K562 (cell line): ENCODE results near the gene TSEN54. TPM values are rescaled to one million over a fixed set of nuclear protein-coding genes. Genes with fewer than 3 reads are reported as not detected.

Experiments used
- ATAC-seq: fragments of 200-7000 bp; cut with Tn5 transposase; 3 replicates; pipeline ENCODE4 v1.9.1; 2020; ENCODE audit warnings: moderate library complexity
- BruUV-seq: library from RNA; stranded (reverse); fragments of 400-500 nt; replicated peaks from 2 replicates; lab custom pipeline; 2021; lab: Mats Ljungman, UMichigan
- CTCF ChIA-PET: fragments of 300-600 bp; formaldehyde crosslinking; extraction: SDS; loops from one replicate; lab custom pipeline; 2021; ENCODE audit warnings: low intra/inter-chr PET ratio; lab: Yijun Ruan, JAX
- POLR2A ChIA-PET: fragments of 300-600, 350-650 bp; sonication (Branson Sonifier 250); formaldehyde crosslinking; extraction: SDS; loops from one replicate; lab custom pipeline; 2021; ENCODE audit warnings: antibody characterized with exemption, inconsistent platforms; lab: Yijun Ruan, JAX
- DNase-seq, 4 experiments: peaks; one replicate each; pipeline versions ENCODE4 v3.0.0 to v3.0.0-alpha.2; 2011 to 2018; ENCODE audit warnings: low spot score in 3 of 4, mixed read lengths in 3 of 4; ENCODE audit errors: extremely low read depth in 1 of 4
- FAIRE-seq: peaks from 2 replicates; lab custom pipeline; 2011; peaks lifted over from hg19 to GRCh38; lab: Jason Lieb, UNC
- H2AFZ ChIP-seq: 2 replicates; pipeline ENCODE4 v1.6.0; 2011; ENCODE audit warnings: low read depth, low read length, control low read depth, inconsistent platforms
- H3K27ac ChIP-seq: fragments of 200-600 bp; 3 replicates; pipeline ENCODE4 v1.8.0; 2011; ENCODE audit warnings: low read depth, mild to moderate bottlenecking, control low read depth, inconsistent platforms, low read length, moderate library complexity, mixed read lengths; ENCODE audit errors: extremely low read depth
- H3K27me3 ChIP-seq, 2 experiments: fragments of 300-600 bp in 1 of 2; 2 replicates in 1 of 2; 3 replicates in 1 of 2; pipeline versions ENCODE4 v1.6.0 to v1.8.0; 2011; ENCODE audit warnings: inconsistent platforms in 2 of 2, low read length in 2 of 2, mild to moderate bottlenecking in 1 of 2, mixed read lengths in 1 of 2, moderate library complexity in 1 of 2; ENCODE audit not compliant: control insufficient read depth in 2 of 2, insufficient read depth in 2 of 2
- H3K36me3 ChIP-seq: fragments of 300-600 bp; 3 replicates; pipeline ENCODE4 v1.8.0; 2011; ENCODE audit warnings: mild to moderate bottlenecking, low read length, inconsistent platforms; ENCODE audit not compliant: control insufficient read depth, insufficient read depth
- H3K4me1 ChIP-seq, 2 experiments: fragments of 200-600 bp in 1 of 2; replicated peaks in 1 of 2; 2 replicates in 1 of 2; 3 replicates in 1 of 2; pipeline versions ENCODE4 v1.5.1 to v1.8.0; 2011; ENCODE audit warnings: inconsistent platforms in 2 of 2, low read length in 2 of 2, mild to moderate bottlenecking in 1 of 2, mixed read lengths in 1 of 2, moderate library complexity in 1 of 2; ENCODE audit not compliant: control insufficient read depth in 2 of 2, insufficient read depth in 2 of 2
- H3K4me2 ChIP-seq: 2 replicates; pipeline ENCODE4 v1.6.1; 2011; ENCODE audit warnings: low read length, control low read depth, inconsistent platforms, mixed read lengths; ENCODE audit not compliant: insufficient read depth
- H3K4me3 ChIP-seq: fragments of 200-600 bp; sonication (generic), shearing (Covaris generic); 2 replicates; pipeline ENCODE4 v1.5.1; 2016; ENCODE audit warnings: control low read depth, inconsistent platforms
- H3K79me2 ChIP-seq: fragments of 200-600 bp; 3 replicates; pipeline ENCODE4 v1.8.0; 2011; ENCODE audit warnings: low read length, inconsistent platforms; ENCODE audit not compliant: control insufficient read depth, insufficient read depth
- H3K9ac ChIP-seq, 2 experiments: 2 replicates each; pipeline versions ENCODE4 v1.6.0 to v1.6.1; 2011; ENCODE audit warnings: low read depth in 2 of 2, low read length in 2 of 2, control low read depth in 1 of 2, inconsistent platforms in 1 of 2, mild to moderate bottlenecking in 1 of 2, mixed read lengths in 1 of 2; ENCODE audit not compliant: insufficient read depth in 1 of 2
- H3K9me1 ChIP-seq: one replicate; pipeline ENCODE4 v1.6.0; 2011; ENCODE audit warnings: inconsistent platforms, mild to moderate bottlenecking, low read length, moderate library complexity; ENCODE audit not compliant: control insufficient read depth, insufficient read depth
- H3K9me3 ChIP-seq: replicated peaks from 2 replicates; pipeline ENCODE4 v1.5.1; 2011; ENCODE audit warnings: low read depth, low read length, inconsistent platforms; ENCODE audit not compliant: control insufficient read depth, insufficient read depth
- H4K20me1 ChIP-seq: replicated peaks from 2 replicates; pipeline ENCODE4 v1.6.1; 2011; ENCODE audit warnings: low read length, inconsistent platforms, mixed read lengths; ENCODE audit not compliant: control insufficient read depth, insufficient read depth
- ADNP ChIP-seq: fragments of 200-800 bp; sonication (Bioruptor generic); IDR thresholded peaks from 2 replicates; pipeline ENCODE4 v1.6.1; 2016; ENCODE audit warnings: missing genetic modification characterization, missing compliant biosample characterization
- ARID1B ChIP-seq: fragments of 450-650 bp; IDR thresholded peaks from 2 replicates; pipeline ENCODE4 v1.6.1; 2016; ENCODE audit warnings: antibody characterized with exemption, mild to moderate bottlenecking, inconsistent platforms
- HDAC2 ChIP-seq: fragments of 450-650 bp; IDR thresholded peaks from 2 replicates; pipeline ENCODE4 v1.6.1; 2016; ENCODE audit warnings: mild to moderate bottlenecking
- PML ChIP-seq: IDR thresholded peaks from 2 replicates; pipeline ENCODE4 v1.6.1; 2012; ENCODE audit warnings: low read length, inconsistent platforms
- SPI1 ChIP-seq: IDR thresholded peaks from 2 replicates; pipeline ENCODE4 v1.6.1; 2011; ENCODE audit warnings: low read depth, low read length, control low read depth, borderline replicate concordance
- ZNF23 ChIP-seq: fragments of 250-450 bp; sonication (Bioruptor Pico); IDR thresholded peaks from 2 replicates; pipeline ENCODE4 v1.4.0; 2020; ENCODE audit warnings: mild to moderate bottlenecking
- ZZZ3 ChIP-seq: fragments of 450-650 bp; IDR thresholded peaks from 2 replicates; pipeline ENCODE4 v1.6.1; 2016; ENCODE audit warnings: antibody characterized with exemption, mild to moderate bottlenecking, moderate library complexity
- WGBS: fragments of 100-300 bp; shearing (Covaris generic); methylation state at CpG from one replicate; pipeline ENCODE4 v1.1.6; 2016; ENCODE audit warnings: low coverage, mixed read lengths; ENCODE audit not compliant: insufficient coverage; ENCODE audit errors: missing lambda C conversion rate; 5-methylcytosine and 5-hydroxymethylcytosine counted together
- in situ Hi-C: fragments of 300-500 bp; cut with MboI; formaldehyde crosslinking; loops from 4 replicates; pipeline ENCODE4 v1.15.0; 2018; ENCODE audit warnings: inconsistent platforms, mixed read lengths
- intact Hi-C: fragments of 100-400 bp; cut with micrococcal nuclease; formaldehyde crosslinking; loops from 2 replicates; pipeline ENCODE4 v1.14.2; 2022
- polyA plus RNA-seq, 8 experiments: library from polyadenylated mRNA; depleted of rRNA in 4 of 8; stranded (reverse) in 5 of 8; unstranded in 3 of 8; fragments of >200 nt; fragmentation: Nextera tagmentation in 2 of 8; fragmentation: Illumina TruSeq in 1 of 8; extraction: Ambion mirVana in 2 of 8; extraction: Trizol in 1 of 8; gene quantifications; 2 replicates each; pipeline versions ENCODE4 v1.2.1 to v1.2.3, GENCODE V29; 2011 to 2014; ENCODE audit warnings: inconsistent platforms in 1 of 8, missing spikeins in 1 of 8
- total RNA-seq, 7 experiments: library from RNA; depleted of rRNA in 6 of 7; stranded (reverse); fragments of >200 nt in 6 of 7; fragmentation: Illumina TruSeq in 2 of 7; extraction: Trizol in 2 of 7; gene quantifications; 2 replicates each; pipeline versions ENCODE4 v1.2.1 to v1.2.3, GENCODE V29; 2011 to 2021; ENCODE audit warnings: low replicate concordance in 1 of 7
- TF ChIP-seq, protein P1 (sequence below): fragments of 450-650 bp; formaldehyde crosslinking; IDR thresholded peaks from 2 replicates; pipeline ENCODE4 v1.4.0; 2022; ENCODE audit warnings: mild to moderate bottlenecking, moderate library complexity
- TF ChIP-seq, protein P2 (sequence below): fragments of 200-800 bp; sonication (Bioruptor generic); IDR thresholded peaks from 2 replicates; pipeline ENCODE4 v1.6.1; 2017; ENCODE audit warnings: missing genetic modification characterization, missing compliant biosample characterization
- TF ChIP-seq, protein P3 (sequence below): sonication (generic); formaldehyde crosslinking; IDR thresholded peaks from 2 replicates; pipeline ENCODE4 v1.8.0; 2022; ENCODE audit warnings: mild to moderate bottlenecking, missing genetic modification reagents
- TF ChIP-seq, protein P4 (sequence below): fragments of 150-350 bp; conservative IDR thresholded peaks from 2 replicates; pipeline ENCODE4 v1.6.1; 2014; ENCODE audit warnings: low read length

The TSEN54 gene
- total and polyA plus RNA-seq, 9 of the 15 experiments (the other 6 are each of a cell fraction or from before 2014, with no cell fraction given) = 5.9 to 64.3 (median 48.9) TPM

DNA sequence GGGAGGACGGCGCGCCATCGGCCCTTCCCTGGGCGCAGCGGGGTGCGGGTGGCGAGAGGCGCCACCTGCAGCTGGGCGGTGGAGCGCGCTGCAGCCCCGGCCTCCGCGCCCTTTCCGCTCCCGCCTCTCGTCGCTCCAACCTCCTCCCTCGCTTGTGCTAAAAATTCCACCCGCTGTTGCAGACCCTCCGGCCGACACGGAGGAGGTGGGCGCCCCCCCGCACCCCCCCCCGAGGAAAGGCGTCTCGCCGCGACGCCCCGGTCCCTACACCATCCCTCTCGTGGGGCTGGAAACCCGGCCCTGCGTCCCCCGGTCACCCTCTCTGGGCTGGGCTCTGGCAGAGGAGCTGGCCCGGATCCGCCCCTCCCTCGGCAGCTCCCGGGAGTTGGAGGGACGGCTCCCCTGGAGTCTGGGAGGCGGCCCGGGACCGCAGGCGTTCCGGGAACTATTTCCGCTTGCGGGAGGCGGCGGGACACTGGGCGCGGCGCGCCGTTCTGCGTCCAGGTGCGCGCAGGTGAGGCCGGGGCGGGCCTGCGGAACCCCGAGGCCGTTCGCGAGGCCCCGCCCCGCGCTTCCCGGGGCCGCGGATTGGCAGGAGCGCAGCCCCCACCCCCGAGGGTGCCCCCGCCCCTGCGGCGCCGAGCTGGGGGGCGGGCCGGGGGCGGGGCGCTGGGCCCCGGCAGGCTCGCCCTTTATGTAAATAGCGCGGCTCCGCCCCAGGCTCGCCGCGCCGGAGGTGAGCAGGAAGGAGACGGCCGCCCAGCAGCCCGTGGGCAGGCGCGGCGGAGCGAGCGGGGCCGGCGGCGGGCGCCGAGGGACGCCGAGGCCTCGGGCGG lies 8.9 kb downstream of the TSEN54 start, which contains the start of gene LLGL2:
Gene LLGL2 (plus strand): TSS at position 728 of the 836 bp plus-strand sequence. CDS start 17,730 bp downstream, outside the sequence.
- BruUV-seq = no TSS peak
- 0% methylated on average over 11 of the region's 108 CpGs for whole genome bisulfite sequencing
- H3K79me2 ChIP-seq = peaks cover 8% of the 10 kb centered on the region; the same call in 1 of the 3 replicates
- ChIA-PET POLR2A (interaction anchor here (0.5 to 1.3 kb wide), 7 partner anchors 9 to 294 kb away, joined by 3 to 5 read pairs (median 3); partner anchors contain the start of gene TSEN54), CTCF (interaction anchor here (1.9 to 2.3 kb wide), 2 partner anchors 10 to 99 kb away, joined by 9 read pairs; partner anchors contain the start of genes CASKIN2 and TSEN54)
- H2AFZ ChIP-seq = peak within 1 kb of the TSS; percentile 92
- H3K9me1 ChIP-seq = no peaks in the 10 kb centered on the region
- H3K36me3 ChIP-seq = peaks cover 35% of the 10 kb centered on the region
- no peaks in the 10 kb centered on the region for H3K9me3 ChIP-seq
- H3K9ac ChIP-seq = peak within 1 kb of the TSS; percentile 55 to 97; a peak in 3 of 4 replicates
- intact Hi-C loops (loop anchor here (10.0 kb wide), 1 partner anchor 240 kb away; the partner anchor contains the start of gene SLC25A19), in situ Hi-C loops (no loop called here)
- ATAC-seq (peak; percentile 91), DNase-seq (peak; percentile 93 to 99 (median 96)), FAIRE-seq (peak; percentile 37)
- peak within 1 kb of the TSS; percentile 55 for H3K27ac ChIP-seq
- H3K4me2 ChIP-seq = peak within 1 kb of the TSS; percentile 74
- H3K4me1 ChIP-seq = peaks cover 12 to 35% of the 10 kb centered on the region in 2 experiments
- H3K27me3 ChIP-seq = no peaks in the 10 kb centered on the region
- no peaks in the 10 kb centered on the region; the same call in 1 of the 2 replicates for H4K20me1 ChIP-seq
- H3K4me3 ChIP-seq = peak within 1 kb of the TSS; percentile 94
- TF ChIP-seq ADNP (tag) (no peak), HDAC2 (peak; percentile 83), SPI1 (no peak), ZZZ3 (no peak), PML (no peak), ZNF23 (no peak), ARID1B (peak; percentile 37; the same call in 1 of the 2 replicates)
- TF ChIP-seq, protein P1, sequence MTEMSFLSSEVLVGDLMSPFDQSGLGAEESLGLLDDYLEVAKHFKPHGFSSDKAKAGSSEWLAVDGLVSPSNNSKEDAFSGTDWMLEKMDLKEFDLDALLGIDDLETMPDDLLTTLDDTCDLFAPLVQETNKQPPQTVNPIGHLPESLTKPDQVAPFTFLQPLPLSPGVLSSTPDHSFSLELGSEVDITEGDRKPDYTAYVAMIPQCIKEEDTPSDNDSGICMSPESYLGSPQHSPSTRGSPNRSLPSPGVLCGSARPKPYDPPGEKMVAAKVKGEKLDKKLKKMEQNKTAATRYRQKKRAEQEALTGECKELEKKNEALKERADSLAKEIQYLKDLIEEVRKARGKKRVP = no peak
- TF ChIP-seq, protein P2, sequence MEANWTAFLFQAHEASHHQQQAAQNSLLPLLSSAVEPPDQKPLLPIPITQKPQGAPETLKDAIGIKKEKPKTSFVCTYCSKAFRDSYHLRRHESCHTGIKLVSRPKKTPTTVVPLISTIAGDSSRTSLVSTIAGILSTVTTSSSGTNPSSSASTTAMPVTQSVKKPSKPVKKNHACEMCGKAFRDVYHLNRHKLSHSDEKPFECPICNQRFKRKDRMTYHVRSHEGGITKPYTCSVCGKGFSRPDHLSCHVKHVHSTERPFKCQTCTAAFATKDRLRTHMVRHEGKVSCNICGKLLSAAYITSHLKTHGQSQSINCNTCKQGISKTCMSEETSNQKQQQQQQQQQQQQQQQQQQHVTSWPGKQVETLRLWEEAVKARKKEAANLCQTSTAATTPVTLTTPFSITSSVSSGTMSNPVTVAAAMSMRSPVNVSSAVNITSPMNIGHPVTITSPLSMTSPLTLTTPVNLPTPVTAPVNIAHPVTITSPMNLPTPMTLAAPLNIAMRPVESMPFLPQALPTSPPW (CRISPR knock-in tag) = peak; percentile 96
- TF ChIP-seq, protein P3, sequence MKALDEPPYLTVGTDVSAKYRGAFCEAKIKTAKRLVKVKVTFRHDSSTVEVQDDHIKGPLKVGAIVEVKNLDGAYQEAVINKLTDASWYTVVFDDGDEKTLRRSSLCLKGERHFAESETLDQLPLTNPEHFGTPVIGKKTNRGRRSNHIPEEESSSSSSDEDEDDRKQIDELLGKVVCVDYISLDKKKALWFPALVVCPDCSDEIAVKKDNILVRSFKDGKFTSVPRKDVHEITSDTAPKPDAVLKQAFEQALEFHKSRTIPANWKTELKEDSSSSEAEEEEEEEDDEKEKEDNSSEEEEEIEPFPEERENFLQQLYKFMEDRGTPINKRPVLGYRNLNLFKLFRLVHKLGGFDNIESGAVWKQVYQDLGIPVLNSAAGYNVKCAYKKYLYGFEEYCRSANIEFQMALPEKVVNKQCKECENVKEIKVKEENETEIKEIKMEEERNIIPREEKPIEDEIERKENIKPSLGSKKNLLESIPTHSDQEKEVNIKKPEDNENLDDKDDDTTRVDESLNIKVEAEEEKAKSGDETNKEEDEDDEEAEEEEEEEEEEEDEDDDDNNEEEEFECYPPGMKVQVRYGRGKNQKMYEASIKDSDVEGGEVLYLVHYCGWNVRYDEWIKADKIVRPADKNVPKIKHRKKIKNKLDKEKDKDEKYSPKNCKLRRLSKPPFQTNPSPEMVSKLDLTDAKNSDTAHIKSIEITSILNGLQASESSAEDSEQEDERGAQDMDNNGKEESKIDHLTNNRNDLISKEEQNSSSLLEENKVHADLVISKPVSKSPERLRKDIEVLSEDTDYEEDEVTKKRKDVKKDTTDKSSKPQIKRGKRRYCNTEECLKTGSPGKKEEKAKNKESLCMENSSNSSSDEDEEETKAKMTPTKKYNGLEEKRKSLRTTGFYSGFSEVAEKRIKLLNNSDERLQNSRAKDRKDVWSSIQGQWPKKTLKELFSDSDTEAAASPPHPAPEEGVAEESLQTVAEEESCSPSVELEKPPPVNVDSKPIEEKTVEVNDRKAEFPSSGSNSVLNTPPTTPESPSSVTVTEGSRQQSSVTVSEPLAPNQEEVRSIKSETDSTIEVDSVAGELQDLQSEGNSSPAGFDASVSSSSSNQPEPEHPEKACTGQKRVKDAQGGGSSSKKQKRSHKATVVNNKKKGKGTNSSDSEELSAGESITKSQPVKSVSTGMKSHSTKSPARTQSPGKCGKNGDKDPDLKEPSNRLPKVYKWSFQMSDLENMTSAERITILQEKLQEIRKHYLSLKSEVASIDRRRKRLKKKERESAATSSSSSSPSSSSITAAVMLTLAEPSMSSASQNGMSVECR (CRISPR knock-in tag) = peak; percentile 29; the same call in 1 of the 2 replicates
- TF ChIP-seq, protein P4, sequence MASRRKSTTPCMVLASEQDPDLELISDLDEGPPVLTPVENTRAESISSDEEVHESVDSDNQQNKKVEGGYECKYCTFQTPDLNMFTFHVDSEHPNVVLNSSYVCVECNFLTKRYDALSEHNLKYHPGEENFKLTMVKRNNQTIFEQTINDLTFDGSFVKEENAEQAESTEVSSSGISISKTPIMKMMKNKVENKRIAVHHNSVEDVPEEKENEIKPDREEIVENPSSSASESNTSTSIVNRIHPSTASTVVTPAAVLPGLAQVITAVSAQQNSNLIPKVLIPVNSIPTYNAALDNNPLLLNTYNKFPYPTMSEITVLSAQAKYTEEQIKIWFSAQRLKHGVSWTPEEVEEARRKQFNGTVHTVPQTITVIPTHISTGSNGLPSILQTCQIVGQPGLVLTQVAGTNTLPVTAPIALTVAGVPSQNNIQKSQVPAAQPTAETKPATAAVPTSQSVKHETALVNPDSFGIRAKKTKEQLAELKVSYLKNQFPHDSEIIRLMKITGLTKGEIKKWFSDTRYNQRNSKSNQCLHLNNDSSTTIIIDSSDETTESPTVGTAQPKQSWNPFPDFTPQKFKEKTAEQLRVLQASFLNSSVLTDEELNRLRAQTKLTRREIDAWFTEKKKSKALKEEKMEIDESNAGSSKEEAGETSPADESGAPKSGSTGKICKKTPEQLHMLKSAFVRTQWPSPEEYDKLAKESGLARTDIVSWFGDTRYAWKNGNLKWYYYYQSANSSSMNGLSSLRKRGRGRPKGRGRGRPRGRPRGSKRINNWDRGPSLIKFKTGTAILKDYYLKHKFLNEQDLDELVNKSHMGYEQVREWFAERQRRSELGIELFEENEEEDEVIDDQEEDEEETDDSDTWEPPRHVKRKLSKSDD = no peak
